ENCODE results near the gene TRAF1.

Gene TRAF1

DNA sequence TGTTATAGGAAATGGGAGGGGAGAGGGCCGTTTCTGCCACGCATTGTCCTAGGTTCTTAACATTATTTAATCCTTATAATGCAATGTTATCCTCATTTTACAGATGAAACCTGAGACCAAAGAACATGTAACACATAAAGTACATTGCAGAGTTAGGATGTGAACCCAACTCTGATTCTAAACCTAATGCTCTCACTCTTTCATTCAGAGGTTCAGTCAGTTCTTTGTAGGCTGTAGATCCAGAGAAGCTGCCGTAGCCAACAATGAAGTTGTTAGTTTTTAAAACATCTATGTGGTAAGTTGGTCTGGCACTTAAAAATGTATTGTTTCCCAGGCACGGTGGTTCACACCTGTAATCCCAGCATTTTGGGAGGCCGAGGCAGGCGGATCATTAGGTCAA is 73.4 kb downstream of the TRAF1 start:
- FAIRE-seq (no peak), DNase-seq (ENCODE audit: low spot score) (no peak)
